Measurements from ENCODE around the gene DZIP1.
A peak's percentile ranks its signal among the peaks of the same experiment; 100 is the strongest.

DZIP1 gene

GRCh38 chr13:95541911-95542474 lies 102.5 kb downstream of the DZIP1 start:
- no peak for DNase-seq

- DNase-seq, result no peak
Observed at GRCh38 chr13:95541308-95541707, 103.2 kb downstream of the DZIP1 start.

GRCh38 chr13:95540888-95541287 lies 103.6 kb downstream of the DZIP1 start:
- no peak for DNase-seq

GRCh38 chr13:95536632-95537241 lies 107.8 kb downstream of the DZIP1 start:
- DNase-seq, result no peak

GRCh38 chr13:95535243-95535642 lies 109.3 kb downstream of the DZIP1 start:
- no peak for DNase-seq

GRCh38 chr13:95533545-95534160 lies 110.9 kb downstream of the DZIP1 start:
- DNase-seq, result no peak

- peak; percentile 68 for DNase-seq
Observed at GRCh38 chr13:95530178-95530577, 114.3 kb downstream of the DZIP1 start.

Data from GF-D8 (cell line).